ENCODE measurements around the gene SIK3.
"Not testable (repeated sequence)": the region's sequence is repeated elsewhere in the genome, so short reads cannot be mapped to it uniquely, and the experiment has no call there.

Gene SIK3

DNA sequence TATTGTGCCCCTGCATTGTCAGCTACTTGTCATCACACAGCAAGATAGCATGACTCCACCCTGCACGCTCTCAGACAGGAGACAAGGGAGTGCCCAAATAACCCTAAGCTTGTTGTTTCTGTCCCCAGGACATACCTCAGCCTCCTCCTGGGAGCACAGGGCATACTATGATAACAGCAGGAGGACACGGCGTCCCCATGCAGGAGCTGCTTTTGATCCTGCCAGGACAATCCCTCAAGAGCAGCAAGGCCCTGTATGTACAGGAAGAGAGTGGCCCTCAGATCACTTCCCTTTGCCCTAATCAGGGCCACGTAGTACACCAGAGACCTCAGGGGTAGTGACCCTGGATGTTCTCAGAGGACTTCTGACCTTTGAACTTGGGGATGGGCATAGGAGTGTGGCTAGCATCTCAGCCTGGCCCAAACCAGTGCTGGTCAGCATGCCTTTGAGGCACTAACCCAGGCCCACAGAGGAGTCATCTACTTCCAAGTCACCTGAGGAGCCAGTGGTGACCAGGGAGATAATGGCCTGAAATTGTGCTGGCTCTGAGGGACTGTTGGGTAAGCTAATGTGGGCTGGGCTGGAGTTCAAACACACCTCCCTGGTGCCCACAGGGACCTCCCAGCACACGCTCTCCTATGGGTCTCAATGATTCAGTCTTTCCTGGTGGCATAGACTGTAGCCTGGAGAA lies 284.3 kb downstream of the SIK3 start:
- FAIRE-seq (no peak), DNase-seq (ENCODE audit: insufficient read length, low spot score) (no peak)

DNA sequence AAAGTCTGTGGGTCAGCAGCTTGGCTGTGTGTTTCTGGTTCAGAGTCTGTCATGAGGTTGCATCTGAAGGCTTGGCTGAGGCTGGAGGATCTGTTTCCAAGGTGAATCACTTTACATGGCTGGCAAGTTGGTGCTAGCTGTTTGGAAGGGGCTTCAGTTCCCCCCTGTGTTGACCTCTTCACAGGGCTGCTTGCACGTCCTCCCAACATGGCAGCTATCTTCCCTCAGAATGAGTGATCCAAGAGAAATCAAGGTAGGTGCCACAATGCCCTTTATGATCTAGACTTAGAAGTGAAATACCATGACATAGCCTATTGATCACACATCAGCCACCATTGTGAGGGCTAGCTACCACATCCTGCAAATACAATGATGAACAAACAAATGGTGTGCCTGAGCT lies 285.1 kb downstream of the SIK3 start:
- FAIRE-seq (no peak), DNase-seq (ENCODE audit: insufficient read length, low spot score) (no peak)

DNA sequence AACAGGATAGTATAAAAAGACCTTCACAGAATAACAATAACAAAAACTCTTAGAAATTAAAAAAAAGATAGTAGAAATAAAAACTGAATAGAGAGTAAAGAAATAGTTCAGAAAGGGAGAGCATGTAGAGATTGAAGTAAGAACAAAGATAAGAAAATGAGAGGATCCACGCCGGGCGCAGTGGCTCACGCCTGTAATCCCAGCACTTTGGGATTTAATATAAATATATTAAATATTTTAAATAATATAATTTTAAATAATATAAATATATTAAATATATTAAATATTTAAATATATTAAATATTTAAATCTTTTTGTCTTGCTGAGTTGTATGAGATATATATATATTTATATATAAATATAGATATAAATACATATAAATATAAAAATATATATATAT lies 286.1 kb downstream of the SIK3 start:
- FAIRE-seq = no peak
- DNase-seq (ENCODE audit: insufficient read length, low spot score) = no peak

DNA sequence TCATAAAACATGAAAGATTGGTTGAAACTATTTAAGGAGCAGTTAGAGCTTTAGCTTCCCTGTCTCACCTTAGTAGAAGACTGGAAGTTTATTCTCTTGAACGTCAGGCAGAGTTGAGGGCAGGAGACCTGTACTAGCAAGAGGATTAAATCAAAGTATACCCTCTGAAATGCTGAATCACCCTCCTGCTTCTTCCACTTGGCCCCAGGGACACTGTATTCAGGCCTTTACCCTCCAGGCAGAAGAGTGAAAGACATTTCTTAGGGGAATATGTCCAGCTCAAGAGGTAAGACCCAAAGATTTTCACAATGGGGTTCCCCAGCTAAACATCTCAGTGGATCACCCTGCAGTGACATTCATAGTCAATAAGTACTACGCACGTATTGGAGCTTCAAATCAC lies 287.0 kb downstream of the SIK3 start:
- DNase-seq (ENCODE audit: insufficient read length, low spot score) (no peak), FAIRE-seq (no peak)

DNA sequence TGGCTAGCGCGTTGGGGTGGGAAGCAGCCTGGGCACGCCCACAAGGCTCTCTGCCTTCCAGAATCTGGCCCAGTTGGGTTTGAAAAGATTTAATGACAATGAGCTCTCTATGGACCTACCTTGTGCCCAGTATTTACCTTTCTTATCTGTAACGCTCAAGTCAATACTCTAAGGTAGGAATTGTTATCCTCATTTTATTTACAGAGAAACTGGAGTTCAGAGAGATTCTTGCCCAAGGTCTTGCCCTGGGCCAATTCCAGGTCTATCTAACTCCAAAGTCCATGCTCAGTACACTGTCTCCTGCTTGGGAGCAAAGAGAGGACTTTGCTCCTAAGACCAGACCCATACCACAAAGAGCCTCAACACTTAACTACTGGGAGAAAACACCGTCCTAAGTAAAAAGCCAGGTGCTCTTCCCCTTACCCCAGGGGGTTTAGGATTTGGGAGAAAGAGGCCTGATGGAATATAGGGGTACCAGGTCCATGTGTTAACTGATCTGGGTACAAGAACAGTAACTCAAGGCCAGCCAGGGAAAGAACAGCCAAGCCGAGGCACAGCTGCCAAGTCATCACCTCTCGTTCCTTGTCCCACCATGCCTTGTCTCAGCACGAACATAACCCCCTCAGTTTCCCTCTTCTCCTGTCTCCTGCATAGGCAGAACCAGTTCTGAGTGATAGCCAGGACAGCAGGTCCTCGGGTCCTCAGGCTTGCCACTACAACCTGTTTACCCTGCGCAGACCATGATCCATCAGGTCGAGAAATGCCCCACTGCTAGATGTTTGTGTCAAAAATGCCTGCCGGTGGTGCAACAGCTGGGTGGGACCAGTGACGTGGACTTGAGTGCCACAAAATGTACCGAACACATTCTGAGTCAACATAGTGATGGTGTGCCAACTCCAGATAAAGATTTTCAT lies 289.7 kb downstream of the SIK3 start:
- no peak for FAIRE-seq
- no peak for DNase-seq (ENCODE audit: insufficient read length, low spot score)

DNA sequence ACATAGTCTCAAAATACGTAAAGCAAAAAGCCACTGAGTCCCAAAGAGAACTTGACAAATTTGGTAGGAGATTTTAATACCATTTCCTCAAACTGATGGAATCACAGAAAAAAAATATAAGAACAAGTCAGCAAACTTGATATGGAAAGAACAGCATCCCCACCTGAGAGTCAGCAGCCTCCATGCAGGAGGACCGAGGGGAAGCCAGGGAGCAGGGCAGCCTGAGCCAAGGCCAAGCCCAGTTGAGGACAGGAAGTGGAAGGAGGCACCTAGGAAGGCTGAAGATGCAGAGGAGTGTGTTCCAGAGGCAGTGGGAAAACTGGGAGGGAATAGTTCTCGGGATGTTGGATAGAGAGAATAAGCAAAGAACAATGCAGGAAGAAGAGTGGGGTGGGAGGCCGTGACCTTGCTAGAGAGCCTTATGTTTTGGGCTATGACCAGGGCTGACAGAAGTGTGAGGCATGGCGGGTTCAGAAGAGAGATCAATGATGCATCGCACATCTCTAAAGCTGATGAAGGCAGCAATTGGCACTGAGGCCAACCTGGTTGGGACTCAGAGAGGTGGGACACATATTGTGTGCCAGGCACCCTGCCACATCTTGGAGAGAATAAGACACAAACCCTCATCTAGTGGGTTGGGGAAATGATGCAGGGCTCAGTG lies 290.5 kb downstream of the SIK3 start:
- FAIRE-seq = no peak

DNA sequence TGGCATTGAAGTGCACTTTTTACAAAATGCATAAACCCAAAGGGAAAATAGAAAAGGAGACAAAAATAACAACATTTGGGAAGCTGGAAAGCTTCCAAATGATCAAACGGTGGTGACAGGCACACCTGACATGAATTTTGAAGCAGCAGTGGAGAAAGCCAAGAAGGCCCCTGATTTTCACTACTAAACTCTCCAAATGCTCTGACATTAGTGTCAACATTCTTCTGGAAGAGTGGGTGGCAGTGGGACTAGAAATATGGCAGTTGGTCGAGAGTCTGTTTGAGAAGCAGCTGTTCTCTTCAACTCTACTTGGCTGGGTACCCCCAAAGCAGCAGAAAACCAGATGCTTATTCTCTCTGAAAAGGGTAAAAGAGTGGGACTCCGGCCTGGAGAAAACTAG lies 294.2 kb downstream of the SIK3 start:
- no peak for DNase-seq (ENCODE audit: insufficient read length, low spot score)
- no peak for FAIRE-seq

More for the DNA sequence above, 290.5 kb downstream of the SIK3 start:
- no peak for DNase-seq (ENCODE audit: insufficient read length, low spot score)

DNA sequence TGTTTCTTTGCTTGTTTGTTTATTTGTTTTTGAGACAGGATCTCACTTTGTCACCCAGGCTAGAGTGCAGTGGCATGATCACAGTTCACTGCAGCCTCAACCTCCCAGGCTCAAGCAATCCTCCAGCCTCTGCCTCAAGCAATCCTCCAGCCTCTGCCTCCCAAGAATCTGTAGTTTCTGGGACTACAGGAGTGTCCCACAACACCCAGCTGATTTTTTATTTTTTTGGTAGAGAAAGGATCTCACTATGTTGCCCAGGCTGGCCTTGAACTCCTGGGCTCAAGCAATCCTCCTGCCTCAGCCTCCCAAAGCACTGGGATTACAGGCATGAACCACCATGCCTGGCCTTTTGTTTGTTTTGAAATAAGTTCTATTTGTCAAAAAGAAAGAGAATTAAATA lies 296.6 kb downstream of the SIK3 start:
- DNase-seq (ENCODE audit: insufficient read length, low spot score); FAIRE-seq: not testable (repeated sequence)

DNA sequence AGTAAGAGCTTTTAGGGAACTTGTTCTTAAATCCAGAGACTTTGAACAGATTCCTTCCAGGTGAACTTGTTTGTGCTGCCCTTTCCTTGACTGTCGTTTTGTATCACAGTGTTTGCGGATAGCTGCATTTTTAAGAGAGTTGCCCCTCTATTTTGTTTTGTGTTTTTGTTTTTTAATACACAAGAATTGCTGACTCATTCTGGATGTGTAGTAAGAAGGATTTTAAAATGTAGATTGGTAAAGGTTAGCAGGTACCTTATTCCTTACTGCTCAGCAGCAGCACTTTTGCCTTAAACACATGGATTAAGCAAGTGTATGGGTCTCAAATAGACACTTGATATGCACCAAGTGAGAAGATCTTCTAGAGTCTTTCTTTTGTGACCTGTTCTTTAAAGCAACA lies 297.6 kb downstream of the SIK3 start:
- FAIRE-seq = no peak
- DNase-seq (ENCODE audit: insufficient read length, low spot score) = no peak

DNA sequence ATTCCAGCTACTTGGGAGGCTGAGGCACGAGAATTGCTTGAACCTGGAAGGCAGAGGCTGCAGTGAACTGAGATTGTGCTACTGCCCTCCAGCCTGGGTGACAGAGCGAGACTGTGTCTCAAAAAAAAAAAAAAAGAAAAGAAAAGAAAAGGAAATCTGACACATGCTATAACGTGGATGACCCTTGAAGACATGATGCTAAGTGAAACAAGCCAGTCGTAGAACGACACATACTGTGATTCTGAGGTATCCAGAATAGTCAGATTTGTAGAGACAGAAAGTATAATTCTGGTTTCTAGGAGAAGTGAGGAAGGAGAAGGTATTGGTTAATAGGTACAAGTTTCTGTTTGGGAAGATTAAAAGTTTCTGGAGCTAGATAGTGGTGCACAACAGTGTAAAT lies 299.9 kb downstream of the SIK3 start:
- no peak for DNase-seq (ENCODE audit: insufficient read length, low spot score)
- no peak for FAIRE-seq

DNA sequence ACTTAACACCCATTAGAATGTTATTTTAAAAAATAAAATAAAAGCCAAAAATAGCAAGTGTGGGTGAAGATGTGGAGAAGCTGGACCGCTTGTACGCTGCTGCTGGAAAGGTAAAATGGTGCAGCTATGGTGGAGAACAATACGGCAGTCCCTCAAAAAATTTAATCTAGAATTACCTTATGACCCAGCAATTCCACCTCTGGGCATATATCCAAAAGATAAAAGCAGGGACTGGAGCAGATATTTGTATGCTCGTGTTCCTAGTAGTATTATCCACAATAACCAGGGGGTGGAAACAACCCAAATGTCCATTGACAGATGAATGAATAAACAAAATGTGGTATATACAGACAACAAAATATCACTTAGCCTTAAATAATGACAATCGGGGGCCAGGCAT lies 300.4 kb downstream of the SIK3 start:
- FAIRE-seq = no peak
- no peak for DNase-seq (ENCODE audit: insufficient read length, low spot score)

DNA sequence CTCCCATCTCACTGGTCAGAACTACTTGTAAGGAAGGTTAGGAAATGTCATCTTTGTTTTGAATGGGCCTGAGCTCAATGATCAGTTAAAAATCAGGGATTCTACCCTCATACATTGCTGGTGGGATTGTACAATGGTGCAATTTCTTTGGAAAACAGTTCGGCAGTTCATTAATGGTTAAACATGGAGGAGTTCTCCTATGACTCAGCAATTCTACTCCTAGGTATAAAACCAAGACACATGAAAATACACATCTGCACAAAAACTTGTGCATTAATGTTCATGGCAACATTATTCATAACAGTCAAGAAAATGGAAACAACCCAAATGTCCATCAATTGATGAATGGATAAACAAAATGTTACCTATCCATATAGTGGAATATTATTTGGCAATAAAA lies 301.7 kb downstream of the SIK3 start:
- FAIRE-seq (no peak), DNase-seq (ENCODE audit: insufficient read length, low spot score) (no peak)

DNA sequence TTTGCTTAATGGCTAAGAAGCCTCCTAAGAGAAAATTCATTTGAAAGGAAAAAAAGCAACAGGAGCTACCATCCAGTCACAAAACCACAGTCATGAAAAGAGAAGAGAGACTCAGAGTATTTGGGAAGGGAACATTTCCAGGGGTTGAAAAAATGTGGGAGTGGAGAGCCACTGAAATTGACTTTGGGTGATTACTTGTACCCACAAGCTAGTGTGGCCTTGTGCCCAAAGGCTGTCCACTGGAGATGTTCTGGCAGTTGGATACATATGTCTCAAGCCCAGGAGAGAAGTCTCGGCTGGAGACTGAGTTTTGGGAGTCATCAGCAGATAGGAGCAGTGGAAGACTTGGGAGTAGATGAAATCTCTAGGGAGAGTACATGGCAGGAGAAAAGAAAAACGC lies 303.4 kb downstream of the SIK3 start:
- DNase-seq (ENCODE audit: insufficient read length, low spot score) (no peak), FAIRE-seq (no peak)

DNA sequence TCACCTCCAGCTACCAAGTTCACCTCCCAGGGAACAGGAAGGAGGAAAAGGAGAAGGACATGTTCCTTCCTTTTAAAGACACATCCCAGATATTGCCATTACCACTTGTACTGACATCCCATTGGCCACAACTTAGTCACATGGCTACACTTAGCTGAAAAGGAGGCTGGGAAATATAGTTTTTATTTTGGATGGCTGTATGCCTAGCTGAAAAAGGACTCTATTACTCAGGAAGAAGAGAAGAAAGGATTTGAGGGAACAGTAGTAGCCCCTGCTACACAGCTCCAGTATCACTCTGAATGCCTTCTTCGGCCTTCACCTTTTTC lies 304.5 kb downstream of the SIK3 start:
- DNase-seq (ENCODE audit: insufficient read length, low spot score) = no peak
- no peak for FAIRE-seq

Measured in GM19239 (cell line).